ENCODE measurements around the gene HBQ1. TPM values are rescaled to one million over a fixed set of nuclear protein-coding genes. Genes with fewer than 3 reads are reported as not detected.
"Not testable (repeated sequence)": the region's sequence is repeated elsewhere in the genome, so short reads cannot be mapped to it uniquely, and the experiment has no call there.

The HBQ1 gene
- total and polyA plus RNA-seq, 12 donors, result 0.09 TPM; not detected in 11

- peaks cover 5 to 32% (median 23%) of the 10 kb centered on the region in 9 donors for H3K4me1 ChIP-seq
- intact Hi-C loops (cut with DNase I), result loop anchor here in 4 of 10 donors (5.0 to 10.0 kb wide), 2 partner anchors 122 to 125 kb away; partner anchors contain the start of gene AXIN1 (in 4 of the 4)
- TF ChIP-seq CTCF (IDR thresholded peaks at IDR 0.05), result no peak
- H3K27ac ChIP-seq, result peak overlapping the region in 9 of 10 donors; percentile 96 to 100 (median 98)
- no peaks in the 10 kb centered on the region for H3K27me3 ChIP-seq
- WGBS, 2 donors, result 80 to 82% methylated on average over 22 of the region's 22 CpGs
- no peak for DNase-seq
- no peaks in the 10 kb centered on the region for H3K9me3 ChIP-seq
- H3K36me3 ChIP-seq, result peaks cover 0 to 34% (median 23%) of the 10 kb centered on the region in 9 donors
- no peak for ATAC-seq
- peak overlapping the region in 9 of 10 donors; percentile 76 to 94 (median 85) for H3K4me3 ChIP-seq
These were observed 49.5 kb downstream of the HBQ1 start for GRCh38 chr16:229731-230281.

- H3K27ac ChIP-seq, H3K9me3 ChIP-seq, H3K27me3 ChIP-seq, ATAC-seq, H3K4me3 ChIP-seq, DNase-seq: not testable (repeated sequence)
- Histone ChIP-seq H3K4me1 (peaks cover 5 to 33% (median 25%) of the 10 kb centered on the region in 9 donors), H3K36me3 (peaks cover 0 to 29% (median 18%) of the 10 kb centered on the region in 9 donors)
- WGBS, 2 donors, result 95 to 97% methylated on average over 18 of the region's 18 CpGs
- intact Hi-C loops (cut with DNase I), result loop anchor here in 1 of 10 donors (10.0 kb wide), 1 partner anchor 124 kb away; the partner anchor contains the start of gene AXIN1
These were observed 50.1 kb downstream of the HBQ1 start for GRCh38 chr16:230351-230750.

Other genes starting within 250 kb of the HBQ1 start
- gene POLR3K, start 126.9 kb upstream of the HBQ1 start, total RNA-seq, result 10 to 100 TPM in 7 of 10 donors, 1 to 10 TPM in 3; 9.1 to 11.8 (median 10.5) TPM
- 10 to 100 TPM in 1 of 2 donors, 1 to 10 TPM in 1; 6.7 to 19.2 TPM for gene POLR3K, start 126.9 kb upstream of the HBQ1 start, polyA plus RNA-seq
- gene SNRNP25, start 126.6 kb upstream of the HBQ1 start, total RNA-seq, result 10 to 100 TPM; 45.6 to 86.6 (median 56.6) TPM
- 100 to 1,000 TPM in 1 of 2 donors, 10 to 100 TPM in 1; 80.4 to 109 TPM for gene SNRNP25, start 126.6 kb upstream of the HBQ1 start, polyA plus RNA-seq
- gene RHBDF1, start 107.8 kb upstream of the HBQ1 start, total RNA-seq, result 10 to 100 TPM; 18.5 to 27.8 (median 24.3) TPM
- 10 to 100 TPM; 36.9 to 89.8 TPM for gene RHBDF1, start 107.8 kb upstream of the HBQ1 start, polyA plus RNA-seq
- 10 to 100 TPM; 32.2 to 44.7 (median 38.6) TPM for gene MPG, start 102.2 kb upstream of the HBQ1 start, total RNA-seq
- 10 to 100 TPM; 68.2 to 88.5 TPM for gene MPG, start 102.2 kb upstream of the HBQ1 start, polyA plus RNA-seq
- 10 to 100 TPM; 19.0 to 28.8 (median 22.3) TPM for gene NPRL3, start 41.8 kb upstream of the HBQ1 start, total RNA-seq
- gene NPRL3, start 41.8 kb upstream of the HBQ1 start, polyA plus RNA-seq, result 10 to 100 TPM; 16.2 to 19.6 TPM
- gene HBZ, start 27.8 kb upstream of the HBQ1 start, total RNA-seq, result not detected
- gene HBZ, start 27.8 kb upstream of the HBQ1 start, polyA plus RNA-seq, result under 1 TPM in 1 of 2 donors, not detected in 1; 0.14 TPM
- under 1 TPM in 2 of 10 donors, not detected in 8; 0.56 to 0.61 TPM for gene HBM, start 14.5 kb upstream of the HBQ1 start, total RNA-seq
- not detected for gene HBM, start 14.5 kb upstream of the HBQ1 start, polyA plus RNA-seq
- 1,000 to 10,000 TPM in 1 of 10 donors, 100 to 1,000 TPM in 5, 10 to 100 TPM in 4; 78.7 to 1,146 (median 107) TPM for gene HBA2, start 7.6 kb upstream of the HBQ1 start, total RNA-seq
- gene HBA2, start 7.6 kb upstream of the HBQ1 start, polyA plus RNA-seq, result 10 to 100 TPM in 1 of 2 donors, 1 to 10 TPM in 1; 2.9 to 84.6 TPM
- 1,000 to 10,000 TPM in 1 of 10 donors, 100 to 1,000 TPM in 9; 114 to 1,150 (median 192) TPM for gene HBA1, start 3.8 kb upstream of the HBQ1 start, total RNA-seq
- 10 to 100 TPM in 1 of 2 donors, 1 to 10 TPM in 1; 2.1 to 27.1 TPM for gene HBA1, start 3.8 kb upstream of the HBQ1 start, polyA plus RNA-seq
- gene LUC7L, start 49.0 kb downstream of the HBQ1 start, total RNA-seq, result 10 to 100 TPM; 14.4 to 29.7 (median 20.4) TPM
- 100 to 1,000 TPM in 1 of 2 donors, 10 to 100 TPM in 1; 21.3 to 139 TPM for gene LUC7L, start 49.0 kb downstream of the HBQ1 start, polyA plus RNA-seq
- 100 to 1,000 TPM; 114 to 200 (median 161) TPM for gene FAM234A, start 54.4 kb downstream of the HBQ1 start, total RNA-seq
- 10 to 100 TPM; 70.5 to 97.9 TPM for gene FAM234A, start 54.4 kb downstream of the HBQ1 start, polyA plus RNA-seq
- gene RGS11, start 95.5 kb downstream of the HBQ1 start, total RNA-seq, result 10 to 100 TPM in 6 of 10 donors, 1 to 10 TPM in 4; 7.5 to 18.2 (median 12.5) TPM
- gene RGS11, start 95.5 kb downstream of the HBQ1 start, polyA plus RNA-seq, result 10 to 100 TPM in 1 of 2 donors, 1 to 10 TPM in 1; 1.9 to 36.4 TPM
- gene ARHGDIG, start 100.1 kb downstream of the HBQ1 start, total RNA-seq, result 10 to 100 TPM in 4 of 10 donors, 1 to 10 TPM in 6; 4.8 to 16.9 (median 9.1) TPM
- 10 to 100 TPM in 1 of 2 donors, under 1 TPM in 1; 0.17 to 10.7 TPM for gene ARHGDIG, start 100.1 kb downstream of the HBQ1 start, polyA plus RNA-seq
- 10 to 100 TPM in 1 of 10 donors, 1 to 10 TPM in 8, under 1 TPM in 1; 0.55 to 14.0 (median 3.2) TPM for gene PDIA2, start 102.7 kb downstream of the HBQ1 start, total RNA-seq
- 1 to 10 TPM in 1 of 2 donors, under 1 TPM in 1; 0.32 to 2.6 TPM for gene PDIA2, start 102.7 kb downstream of the HBQ1 start, polyA plus RNA-seq
- gene AXIN1, start 172.3 kb downstream of the HBQ1 start, total RNA-seq, result 10 to 100 TPM in 4 of 10 donors, 1 to 10 TPM in 6; 7.7 to 16.1 (median 9.2) TPM
- gene AXIN1, start 172.3 kb downstream of the HBQ1 start, polyA plus RNA-seq, result 10 to 100 TPM in 1 of 2 donors, 1 to 10 TPM in 1; 9.4 to 14.9 TPM
- gene MRPL28, start 190.1 kb downstream of the HBQ1 start, total RNA-seq, result 10 to 100 TPM; 64.9 to 78.6 (median 74.6) TPM
- 100 to 1,000 TPM; 134 to 169 TPM for gene MRPL28, start 190.1 kb downstream of the HBQ1 start, polyA plus RNA-seq
- 10 to 100 TPM; 27.1 to 57.3 (median 33.1) TPM for gene PGAP6, start 201.5 kb downstream of the HBQ1 start, total RNA-seq
- gene PGAP6, start 201.5 kb downstream of the HBQ1 start, polyA plus RNA-seq, result 10 to 100 TPM; 27.8 to 45.3 TPM
- 10 to 100 TPM; 57.8 to 97.0 (median 75.4) TPM for gene NME4, start 216.7 kb downstream of the HBQ1 start, total RNA-seq
- gene NME4, start 216.7 kb downstream of the HBQ1 start, polyA plus RNA-seq, result 10 to 100 TPM; 48.1 to 97.2 TPM
- 10 to 100 TPM in 7 of 10 donors, 1 to 10 TPM in 3; 7.0 to 17.4 (median 11.6) TPM for gene DECR2, start 221.4 kb downstream of the HBQ1 start, total RNA-seq
- 10 to 100 TPM in 1 of 2 donors, 1 to 10 TPM in 1; 9.3 to 26.0 TPM for gene DECR2, start 221.4 kb downstream of the HBQ1 start, polyA plus RNA-seq
- gene RAB11FIP3, start 245.2 kb downstream of the HBQ1 start, total RNA-seq, result 10 to 100 TPM; 16.6 to 40.3 (median 30.4) TPM
- 10 to 100 TPM; 22.7 to 28.5 TPM for gene RAB11FIP3, start 245.2 kb downstream of the HBQ1 start, polyA plus RNA-seq